ENCODE data around the gene CNOT2.
"Not testable (repeated sequence)": the region's sequence is repeated elsewhere in the genome, so short reads cannot be mapped to it uniquely, and the experiment has no call there.

Gene CNOT2

DNA sequence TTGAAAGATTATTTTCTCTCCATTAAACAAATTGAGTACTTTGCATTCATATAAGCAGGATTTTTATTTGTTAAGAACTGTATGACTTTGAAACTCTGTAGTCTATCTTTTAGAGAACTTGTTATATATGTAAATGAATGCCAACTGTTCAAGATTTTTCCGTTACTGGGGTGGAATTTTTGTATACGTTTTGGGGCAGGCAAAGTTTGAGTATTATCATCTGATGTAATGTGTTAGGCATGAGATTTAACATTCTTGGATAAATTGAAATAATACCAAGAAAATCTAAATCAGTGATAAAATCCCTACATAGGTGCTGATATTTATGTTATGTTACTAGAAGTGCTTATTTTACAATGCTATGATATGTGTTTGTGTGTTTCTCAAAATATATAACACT lies 8.4 kb downstream of the CNOT2 start:
- DNase-seq (ENCODE audit: low read depth, low spot score) = no peak

DNA sequence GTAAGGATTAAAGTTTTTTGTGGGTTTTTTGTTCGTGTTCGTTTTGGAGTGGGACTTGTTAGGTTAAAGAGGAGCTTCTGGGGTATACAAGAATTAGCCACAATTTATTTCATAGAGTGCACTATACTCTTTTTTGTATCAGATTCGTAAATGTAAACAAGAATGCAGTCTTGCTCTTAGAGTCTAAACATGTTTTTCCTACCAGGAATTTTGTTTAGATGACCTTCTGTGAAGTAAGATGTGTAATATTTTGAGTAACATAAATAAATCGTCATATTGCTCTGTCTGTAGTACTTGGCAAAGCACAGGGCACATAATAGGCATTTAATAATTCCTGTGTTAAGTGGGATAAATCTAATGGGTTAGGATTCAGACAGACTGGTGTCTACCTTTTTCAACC lies 9.6 kb downstream of the CNOT2 start:
- no peak for DNase-seq (ENCODE audit: low read depth, low spot score)

DNA sequence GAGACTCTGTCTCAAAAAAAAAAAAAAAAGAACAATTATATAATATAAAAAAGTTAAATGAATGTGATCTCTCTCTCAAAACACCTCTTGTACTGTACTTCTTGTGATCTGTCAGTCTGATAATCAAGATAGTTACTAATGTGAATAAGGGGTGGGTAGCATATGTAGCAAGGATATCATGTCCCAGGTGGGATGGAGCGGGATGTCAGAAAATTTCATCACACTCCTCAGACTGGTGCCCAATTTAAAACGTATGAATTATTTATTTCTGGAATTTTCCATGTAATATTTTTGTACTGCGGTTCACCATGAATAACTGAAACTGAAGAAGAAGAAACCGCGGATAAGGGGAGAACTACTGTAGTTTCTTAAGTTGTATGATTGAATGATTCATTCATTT lies 11.0 kb downstream of the CNOT2 start:
- DNase-seq (ENCODE audit: low read depth, low spot score) = no peak

DNA sequence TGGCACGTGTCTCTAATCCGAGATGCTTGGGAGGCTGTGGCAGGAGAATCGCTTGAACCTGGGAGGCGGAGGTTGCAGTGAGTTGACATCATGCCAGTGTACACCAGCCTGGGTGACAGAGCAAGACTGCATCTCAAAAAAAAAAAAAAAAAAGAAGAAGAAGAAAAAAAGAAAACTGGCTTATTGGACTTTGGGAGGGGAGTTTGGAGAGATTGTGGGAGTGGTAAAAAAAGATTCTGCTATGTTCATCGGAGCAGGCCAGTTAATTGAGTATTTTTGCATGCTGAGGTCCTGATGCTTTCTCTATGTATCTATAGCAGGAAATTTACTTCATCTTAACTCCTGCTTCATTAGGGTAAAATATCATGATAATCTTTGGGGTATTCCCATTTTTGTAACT lies 11.6 kb downstream of the CNOT2 start:
- no peak for DNase-seq (ENCODE audit: low read depth, low spot score)

DNA sequence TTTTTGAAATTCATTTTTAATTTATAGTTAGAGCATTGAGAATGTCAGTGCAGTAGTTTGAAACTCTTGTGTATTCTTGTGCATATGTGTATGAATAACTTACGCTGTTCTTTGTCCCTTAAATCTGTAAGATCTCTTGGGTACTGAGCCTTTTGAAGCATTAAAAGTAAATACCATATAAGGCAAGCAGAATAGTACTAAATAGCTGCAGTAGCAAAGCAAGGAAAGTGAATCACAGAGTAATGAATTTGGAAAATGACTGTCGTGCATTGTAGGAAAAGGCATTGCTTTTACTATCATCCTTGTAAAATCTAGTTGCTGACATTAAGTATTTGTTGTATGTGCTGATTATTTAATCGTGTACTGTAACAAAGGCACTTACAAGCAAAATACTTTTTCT lies 12.1 kb downstream of the CNOT2 start:
- no peak for DNase-seq (ENCODE audit: low read depth, low spot score)

DNA sequence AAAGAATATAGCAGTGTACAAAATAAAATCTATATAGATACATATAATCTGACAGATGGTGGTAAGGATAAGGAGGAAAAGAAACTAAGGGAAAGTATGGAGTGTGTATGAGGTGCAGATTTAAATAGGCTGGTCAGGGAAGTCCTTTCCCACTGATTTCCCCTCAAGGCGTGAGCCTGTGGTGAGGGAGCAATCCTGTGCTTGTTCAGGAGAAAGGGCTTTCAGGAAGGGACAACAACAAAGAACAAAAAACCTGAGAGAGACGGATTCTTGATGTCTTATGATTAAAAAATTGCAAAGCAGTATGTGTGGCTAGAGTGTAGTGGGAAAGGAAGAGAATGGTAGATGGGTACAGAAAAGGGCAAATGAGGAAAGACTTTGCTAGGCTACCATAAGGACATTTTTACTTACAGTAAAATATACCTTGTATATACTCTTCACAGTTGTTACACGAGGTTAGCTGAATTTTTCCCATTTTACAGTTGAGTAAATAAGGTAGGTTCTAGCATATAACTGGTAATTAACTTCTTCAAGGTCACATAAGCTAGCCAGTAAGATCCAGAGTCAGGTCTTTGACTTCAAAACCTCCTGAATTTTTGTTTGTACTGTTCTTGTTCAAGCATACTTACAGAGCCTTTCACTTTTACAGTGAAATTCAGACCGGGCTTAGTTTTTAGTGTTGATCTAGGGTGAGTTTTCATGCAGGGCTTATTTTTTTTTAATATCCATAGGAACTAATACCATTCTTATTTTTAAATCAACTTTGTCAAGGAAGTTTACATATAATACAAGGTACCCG lies 15.6 kb downstream of the CNOT2 start:
- no peak for DNase-seq (ENCODE audit: low read depth, low spot score)

DNA sequence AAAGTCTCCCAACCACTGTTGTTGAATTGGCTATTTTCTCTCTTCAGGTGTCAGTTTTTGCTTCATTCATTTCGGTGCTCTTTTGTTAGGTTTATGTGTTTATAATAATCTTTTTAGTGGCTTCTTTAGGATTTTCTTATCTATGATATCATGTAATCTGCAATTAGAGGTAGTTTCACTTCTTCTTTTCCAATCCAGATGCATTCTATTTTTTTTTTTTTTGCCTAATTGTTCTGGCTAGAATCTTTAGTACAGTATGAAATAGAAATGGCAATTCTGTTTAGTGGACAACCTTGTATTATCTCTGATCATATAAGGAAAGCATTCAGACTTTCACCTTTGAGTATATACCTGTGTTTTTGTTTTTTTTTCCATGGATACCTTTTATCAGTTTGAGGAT lies 17.4 kb downstream of the CNOT2 start:
- no peak for DNase-seq (ENCODE audit: low read depth, low spot score)

DNA sequence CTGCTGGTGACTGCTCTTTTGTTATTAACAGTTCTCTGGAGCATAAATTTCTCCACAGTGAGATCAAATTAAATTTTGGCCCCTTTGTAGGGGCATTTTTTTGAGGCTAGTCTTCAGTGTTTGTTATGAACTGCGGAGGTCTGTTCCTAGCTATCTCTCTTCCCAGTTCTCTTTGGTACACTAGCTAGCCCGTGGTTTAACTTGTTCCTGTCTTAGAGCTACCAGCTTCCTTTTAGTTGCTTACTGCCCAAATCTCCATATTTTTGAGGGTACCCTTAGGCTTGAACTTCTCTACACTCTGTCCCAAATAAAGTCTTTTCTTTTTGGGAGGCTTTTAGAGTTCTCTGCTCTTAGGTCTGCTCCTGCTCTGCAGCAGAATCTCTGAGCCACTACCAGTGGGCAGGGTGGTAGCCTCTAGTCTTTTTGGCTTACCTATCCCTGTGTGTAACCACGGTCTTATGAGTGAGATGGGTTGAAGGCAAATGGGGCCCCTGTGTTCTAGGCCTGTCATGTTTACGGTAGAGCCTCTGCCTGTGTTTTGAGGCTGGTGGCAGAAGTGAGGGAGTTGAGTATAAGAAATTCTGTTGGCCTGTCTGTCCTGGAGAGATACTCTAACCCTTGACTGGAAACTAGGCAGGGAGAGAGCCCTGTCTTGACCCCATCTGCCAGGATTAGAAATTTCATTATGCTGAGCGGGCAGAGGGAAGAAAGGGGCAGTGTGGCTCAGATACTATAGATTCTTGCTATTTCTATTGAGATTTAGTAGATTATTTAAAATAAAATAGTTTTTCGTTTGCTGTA lies 21.0 kb downstream of the CNOT2 start:
- no peak for DNase-seq (ENCODE audit: low read depth, low spot score)

DNA sequence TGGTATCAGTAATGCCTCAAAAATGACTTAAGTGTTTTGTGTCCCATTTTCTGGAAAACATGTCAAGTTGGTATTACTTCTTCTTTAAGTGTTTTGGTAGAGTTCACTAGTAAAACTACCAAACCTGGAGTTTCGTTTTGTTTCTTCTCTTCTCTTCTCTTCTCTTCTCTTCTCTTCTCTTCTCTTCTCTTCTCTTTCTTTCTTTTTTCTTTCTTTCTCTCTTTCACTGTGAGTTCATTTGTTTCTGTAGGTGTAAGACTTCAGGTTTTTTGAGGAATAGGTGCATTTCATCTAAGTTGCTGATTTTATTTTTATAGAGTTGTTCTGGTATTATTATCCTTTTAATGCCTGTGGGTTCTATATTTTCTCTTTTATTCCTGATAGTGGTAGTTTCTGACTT lies 21.9 kb downstream of the CNOT2 start:
- no peak for DNase-seq (ENCODE audit: low read depth, low spot score)

DNA sequence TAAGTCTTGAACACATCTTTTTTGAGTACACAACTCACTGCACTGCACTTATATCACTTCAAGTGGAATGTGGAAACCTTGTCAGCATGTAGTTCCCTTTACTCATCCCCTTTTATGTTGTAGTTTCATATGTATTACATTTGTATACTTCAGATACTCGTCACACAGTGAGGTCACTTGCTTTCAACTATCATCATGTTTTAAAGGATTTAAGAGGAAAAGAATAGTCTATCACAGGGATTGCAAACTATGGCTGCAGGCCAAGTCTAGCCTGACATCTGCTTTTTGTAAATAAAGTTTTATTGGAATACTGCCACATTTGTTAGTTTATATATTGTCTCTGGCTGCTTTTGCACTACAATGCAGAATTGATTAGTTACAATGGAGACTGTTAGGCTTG lies 24.3 kb downstream of the CNOT2 start:
- DNase-seq (ENCODE audit: low read depth, low spot score) = no peak

DNA sequence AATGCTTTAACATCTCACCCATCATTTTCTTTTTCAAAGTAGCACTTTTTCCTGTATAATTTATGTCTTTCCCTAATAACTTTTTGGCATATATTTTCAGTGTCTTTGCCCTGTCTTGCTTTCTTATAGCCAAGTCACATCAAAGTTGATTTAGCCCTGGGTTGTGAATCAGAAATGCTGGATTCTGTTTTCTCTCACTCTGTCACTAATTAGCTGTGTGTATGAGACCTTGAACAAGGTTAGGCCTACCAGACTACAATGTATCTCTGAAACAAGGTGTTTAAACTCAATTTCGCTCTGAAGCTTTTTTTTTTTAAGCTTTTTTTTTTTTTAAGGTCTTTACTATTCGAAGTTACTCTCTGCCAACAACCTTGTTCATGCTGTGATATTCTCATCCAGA lies 25.7 kb downstream of the CNOT2 start:
- no peak for DNase-seq (ENCODE audit: low read depth, low spot score)

DNA sequence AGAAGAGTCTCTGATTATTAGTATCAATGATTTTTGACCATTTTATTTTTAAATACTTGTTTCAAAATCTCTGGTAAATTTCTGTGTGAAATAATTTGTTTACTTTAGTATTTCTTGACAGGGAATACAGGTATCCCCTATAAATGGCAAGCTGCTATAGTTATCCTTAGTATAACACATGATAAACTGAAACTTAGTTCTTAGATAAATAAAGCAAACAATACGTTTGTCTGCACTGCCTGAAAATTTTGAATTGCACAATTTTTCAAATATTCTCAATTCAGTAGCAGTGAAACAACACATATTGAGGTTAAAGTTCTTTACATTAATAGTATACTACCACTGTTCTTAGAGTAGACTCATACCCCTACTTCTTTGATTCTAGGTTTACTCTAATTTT lies 26.9 kb downstream of the CNOT2 start:
- no peak for DNase-seq (ENCODE audit: low read depth, low spot score)

DNA sequence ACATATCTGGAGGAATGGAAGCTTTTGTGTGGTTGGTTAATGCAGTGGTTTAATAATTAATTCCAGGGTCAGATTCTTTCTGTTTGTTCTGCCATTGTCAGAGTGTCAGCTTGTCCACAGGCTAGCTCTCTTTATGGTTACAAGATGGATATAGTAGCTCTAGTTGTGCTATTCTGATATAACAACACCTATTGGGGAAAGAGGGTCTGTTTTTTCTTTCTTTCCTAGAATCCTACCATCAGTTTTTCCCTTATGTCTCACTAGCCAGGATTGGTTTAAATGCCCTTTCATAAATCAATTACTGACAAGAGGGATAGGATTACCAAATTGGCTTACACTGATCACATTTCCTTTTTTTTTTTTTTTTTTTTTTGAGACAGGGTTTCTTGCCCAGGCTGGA lies 27.8 kb downstream of the CNOT2 start:
- DNase-seq (ENCODE audit: low read depth, low spot score) = no peak

DNA sequence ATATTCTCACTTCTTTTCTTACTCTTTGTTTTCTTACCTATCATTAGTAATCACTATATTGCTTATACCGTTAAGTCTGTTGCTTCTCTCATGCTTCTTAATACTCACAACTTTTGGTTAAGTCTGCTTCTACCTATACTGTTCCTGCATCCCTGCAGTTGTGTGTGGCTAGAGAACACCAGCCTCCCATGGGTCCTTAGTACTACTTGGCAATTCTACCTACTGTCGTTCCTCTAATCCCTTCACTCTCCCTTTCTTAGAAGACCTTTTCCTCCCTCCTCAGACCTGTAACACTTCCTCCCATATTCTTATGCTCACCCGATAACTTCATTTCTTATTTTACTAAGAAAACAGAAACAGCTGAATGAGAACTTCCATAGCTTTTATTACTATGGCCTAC lies 29.3 kb downstream of the CNOT2 start:
- no peak for DNase-seq (ENCODE audit: low read depth, low spot score)

DNA sequence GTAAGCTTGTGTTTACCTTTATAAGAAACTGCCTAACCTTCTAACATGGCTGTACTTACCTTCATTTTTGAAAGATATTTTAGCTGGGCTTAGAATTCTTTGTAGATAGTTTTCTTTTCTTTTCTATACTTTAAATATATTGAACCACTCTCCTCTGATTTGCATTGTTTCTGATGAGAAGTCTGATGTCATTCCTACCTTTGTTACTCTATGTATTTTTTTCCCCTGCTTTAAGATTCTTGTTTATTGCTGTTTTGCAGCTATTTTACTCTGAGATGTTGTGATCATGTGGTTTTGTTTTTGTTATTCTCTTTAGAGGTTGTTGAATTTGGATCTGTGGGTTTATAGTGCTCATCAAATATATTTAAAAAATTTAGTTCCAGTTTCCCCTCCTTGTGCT lies 31.8 kb downstream of the CNOT2 start:
- no peak for DNase-seq (ENCODE audit: low read depth, low spot score)

DNA sequence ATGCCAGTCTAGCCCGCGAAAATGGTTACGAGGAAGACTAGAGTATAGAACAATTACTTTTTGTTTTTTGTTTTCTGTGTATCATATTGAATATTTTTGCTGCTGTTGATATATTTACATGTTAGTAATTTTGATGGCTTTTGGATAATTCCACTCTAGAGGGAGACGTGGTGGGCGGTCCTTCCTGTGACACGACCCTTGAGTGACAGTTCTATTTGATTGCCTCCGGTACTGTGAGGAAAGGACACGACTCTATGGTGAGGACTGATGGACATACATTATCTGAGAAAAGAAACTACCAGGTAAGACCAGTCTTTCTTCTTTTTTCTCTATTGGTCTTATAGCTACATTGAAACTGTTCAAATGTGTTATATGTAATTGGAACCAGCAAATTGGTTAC lies 34.7 kb downstream of the CNOT2 start:
- DNase-seq (ENCODE audit: low read depth, low spot score) = no peak

DNA sequence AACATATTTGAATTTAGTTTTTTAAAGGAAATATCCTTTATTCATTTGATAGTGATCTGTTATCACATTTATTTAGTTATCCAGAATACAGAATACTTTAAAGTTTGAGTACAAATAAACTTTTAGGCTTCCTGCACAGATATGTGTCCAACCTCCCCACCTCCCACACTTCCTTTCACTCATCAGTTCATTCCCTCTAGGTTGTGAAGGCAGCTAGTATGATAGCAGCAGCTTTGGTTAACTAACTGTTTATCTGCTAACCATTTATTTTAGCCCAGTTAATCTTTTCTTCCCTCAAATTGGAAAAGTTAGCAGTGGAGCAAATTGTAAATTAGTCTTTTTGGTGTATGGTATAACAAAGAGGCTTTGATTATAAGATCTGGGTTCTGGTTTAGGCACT lies 35.7 kb downstream of the CNOT2 start:
- DNase-seq (ENCODE audit: low read depth, low spot score) = no peak

DNA sequence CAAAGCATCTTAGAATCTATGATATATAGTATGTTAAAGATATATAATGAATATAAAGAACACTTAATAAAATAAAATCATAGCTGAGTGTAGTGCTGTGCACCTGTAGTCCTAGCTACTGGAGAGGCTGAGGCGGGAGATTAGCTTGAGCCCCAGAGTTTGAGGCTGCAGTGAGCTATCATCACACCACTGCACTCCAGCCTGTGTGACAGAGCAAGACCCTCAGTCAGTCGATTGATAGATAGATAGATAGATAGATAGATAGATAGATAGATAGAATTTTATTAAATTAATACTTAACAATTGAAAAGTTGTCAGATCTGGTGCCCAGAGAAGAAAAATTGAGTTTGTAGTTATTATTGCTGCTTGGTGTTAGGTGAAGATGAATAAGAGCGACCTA lies 40.0 kb downstream of the CNOT2 start:
- no peak for DNase-seq (ENCODE audit: low read depth, low spot score)

DNA sequence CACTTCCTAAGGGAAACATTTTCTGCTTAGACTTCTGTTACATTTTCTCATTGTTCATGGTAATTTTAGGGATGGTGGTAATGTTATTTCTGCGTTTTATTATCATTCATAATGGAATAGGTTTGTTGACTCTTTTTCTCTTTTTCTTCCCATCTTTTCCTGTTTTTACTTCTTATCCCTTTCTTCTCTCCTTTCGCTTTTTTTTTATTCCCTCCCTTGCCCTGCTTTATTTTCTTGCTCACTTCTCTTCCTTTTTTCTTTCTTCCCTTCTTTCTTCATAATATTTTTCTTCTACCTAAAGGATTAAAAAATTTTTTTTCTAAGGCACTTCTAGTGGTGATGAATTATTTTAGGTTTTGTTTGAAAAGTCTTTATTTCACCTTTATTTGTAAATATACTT lies 45.6 kb downstream of the CNOT2 start:
- no peak for DNase-seq (ENCODE audit: low read depth, low spot score)

DNA sequence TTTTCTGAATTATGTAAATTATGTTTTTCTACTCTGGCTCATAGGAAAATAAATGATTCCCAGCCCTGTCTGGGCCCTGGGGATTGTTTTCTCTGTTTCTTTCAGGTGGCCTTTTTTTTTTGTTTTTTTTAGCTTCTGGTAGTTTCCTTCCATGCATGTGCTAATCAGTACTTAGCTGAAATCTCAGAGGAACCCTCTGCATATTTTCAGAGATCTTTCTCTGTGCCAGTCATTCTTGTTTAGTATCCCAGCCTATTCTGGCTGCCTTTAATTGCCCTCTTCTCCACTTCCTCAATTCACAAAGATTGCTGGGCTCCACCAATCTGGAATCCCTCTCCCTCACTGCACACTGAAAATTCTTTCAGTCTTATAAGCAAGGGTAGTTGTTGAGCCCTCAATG lies 46.9 kb downstream of the CNOT2 start:
- DNase-seq (ENCODE audit: low read depth, low spot score) = no peak

DNA sequence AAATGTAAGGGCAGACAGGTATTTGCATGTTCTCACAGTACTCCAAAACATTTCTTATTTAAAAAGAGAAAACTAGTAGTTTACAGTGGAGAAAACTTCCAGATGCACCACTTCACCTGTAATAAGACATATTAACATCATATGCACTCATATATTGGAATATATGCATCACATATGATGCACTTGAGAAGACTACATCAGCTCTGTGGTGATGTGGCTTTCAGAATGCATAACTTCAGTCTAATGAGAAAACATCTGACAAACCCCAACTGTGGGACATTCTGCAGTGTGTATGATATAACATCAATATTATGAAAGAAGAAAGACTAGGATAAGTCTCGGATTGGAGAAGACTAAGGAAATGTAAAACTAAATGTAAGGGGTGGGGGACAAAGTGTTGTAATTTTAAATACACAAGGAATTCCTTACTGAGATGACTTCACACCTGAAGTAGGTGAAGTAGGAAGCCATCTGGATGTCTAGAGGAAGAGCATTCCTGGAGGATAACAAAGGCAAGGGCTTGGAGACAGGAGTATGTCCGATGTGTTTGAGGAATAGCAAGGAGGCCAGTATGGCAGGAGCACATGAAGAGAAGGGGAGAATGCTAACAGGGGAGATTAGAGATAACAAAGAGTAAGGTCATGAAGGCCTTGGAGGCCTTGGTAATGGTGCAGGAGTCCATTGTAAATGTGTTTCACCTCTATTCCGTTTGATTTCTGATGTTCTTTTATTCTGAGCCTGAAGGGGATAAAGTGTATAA lies 49.0 kb downstream of the CNOT2 start:
- no peak for DNase-seq (ENCODE audit: low read depth, low spot score)

DNA sequence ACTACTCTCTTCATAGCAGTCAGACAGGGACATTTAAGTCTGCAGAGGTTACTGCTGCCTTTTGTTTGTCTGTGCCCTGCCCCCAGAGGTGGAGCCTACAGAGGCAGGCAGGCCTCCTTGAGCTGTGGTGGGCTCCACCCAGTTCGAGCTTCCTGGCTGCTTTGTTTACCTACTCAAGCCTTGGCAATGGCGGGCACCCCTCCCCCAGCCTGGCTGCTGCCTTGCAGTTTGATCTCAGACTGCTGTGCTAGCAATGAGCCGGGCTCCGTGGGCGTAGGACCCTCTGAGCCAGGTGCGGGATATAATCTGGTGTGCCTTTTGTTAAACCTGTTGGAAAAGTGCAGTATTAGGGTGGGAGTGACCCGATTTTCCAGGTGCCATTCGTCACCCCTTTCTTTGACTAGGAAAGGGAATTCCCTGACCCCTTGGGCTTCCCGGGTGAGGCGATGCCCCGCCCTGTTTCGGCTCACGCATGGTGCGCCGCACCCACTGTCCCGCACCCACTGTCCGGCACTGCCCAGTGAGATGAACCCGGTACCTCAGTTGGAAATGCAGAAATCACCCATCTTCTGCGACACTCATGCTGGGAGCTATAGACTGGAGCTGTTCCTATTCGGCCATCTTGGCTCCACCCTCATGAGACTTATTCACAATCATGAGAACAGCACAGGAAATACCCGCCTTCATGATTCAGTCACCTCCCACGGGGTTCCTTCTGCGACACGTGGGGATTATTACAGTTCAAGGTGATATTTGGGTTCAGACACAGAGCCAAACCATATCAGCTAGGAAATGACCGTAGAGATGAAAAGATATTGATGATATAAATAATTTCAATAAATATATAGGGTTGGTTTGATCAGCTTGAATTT lies 61.7 kb downstream of the CNOT2 start:
- DNase-seq (ENCODE audit: low read depth, low spot score) = not testable (repeated sequence)
